ENCODE data around the gene GADD45G.

GADD45G gene

GRCh38 chr9:89592963-89593726, 11.7 kb upstream of the GADD45G start:
- no peak for DNase-seq (ENCODE audit: low read depth)

- peak; percentile 52 for DNase-seq (ENCODE audit: low read depth)
These were observed 10.9 kb upstream of the GADD45G start for GRCh38 chr9:89593727-89594427.

GRCh38 chr9:89594811-89595550, 9.8 kb upstream of the GADD45G start:
- DNase-seq (ENCODE audit: low read depth): no peak

GRCh38 chr9:89595646-89596045, 9.2 kb upstream of the GADD45G start:
- DNase-seq (ENCODE audit: low read depth): no peak

GRCh38 chr9:89596937-89597555, 7.8 kb upstream of the GADD45G start:
- no peak for DNase-seq (ENCODE audit: low read depth)

GRCh38 chr9:89597711-89598362, 7.0 kb upstream of the GADD45G start:
- DNase-seq (ENCODE audit: low read depth): peak; percentile 42

GRCh38 chr9:89598363-89598713, 6.5 kb upstream of the GADD45G start:
- no peak for DNase-seq (ENCODE audit: low read depth)

GRCh38 chr9:89598926-89599325, 5.9 kb upstream of the GADD45G start:
- no peak for DNase-seq (ENCODE audit: low read depth)

GRCh38 chr9:89600831-89601230, 4.0 kb upstream of the GADD45G start:
- no peak for DNase-seq (ENCODE audit: low read depth)

- no peak for DNase-seq (ENCODE audit: low read depth)
These were observed 3.5 kb upstream of the GADD45G start for GRCh38 chr9:89601306-89601705.

GRCh38 chr9:89601856-89602562, 2.8 kb upstream of the GADD45G start:
- DNase-seq (ENCODE audit: low read depth): no peak

GRCh38 chr9:89602978-89603766, 1.6 kb upstream of the GADD45G start:
- DNase-seq (ENCODE audit: low read depth): peak; percentile 83

- no peak for DNase-seq (ENCODE audit: low read depth)
These were observed 796 bp upstream of the GADD45G start for GRCh38 chr9:89603767-89604665.

- peak; percentile 54 for DNase-seq (ENCODE audit: low read depth)
These were observed 745 bp downstream of the GADD45G start for GRCh38 chr9:89605465-89606048.

- DNase-seq (ENCODE audit: low read depth): peak; percentile 11
These were observed 1.3 kb downstream of the GADD45G start for GRCh38 chr9:89606049-89606623.

- DNase-seq (ENCODE audit: low read depth): peak; percentile 36
These were observed 2.0 kb downstream of the GADD45G start for GRCh38 chr9:89606624-89607311.

GRCh38 chr9:89608641-89609335, 4.0 kb downstream of the GADD45G start:
- DNase-seq (ENCODE audit: low read depth): no peak
